ENCODE data around the gene SERPINH1.
"Not testable (repeated sequence)": the region's sequence is repeated elsewhere in the genome, so short reads cannot be mapped to it uniquely, and the experiment has no call there.

DNA sequence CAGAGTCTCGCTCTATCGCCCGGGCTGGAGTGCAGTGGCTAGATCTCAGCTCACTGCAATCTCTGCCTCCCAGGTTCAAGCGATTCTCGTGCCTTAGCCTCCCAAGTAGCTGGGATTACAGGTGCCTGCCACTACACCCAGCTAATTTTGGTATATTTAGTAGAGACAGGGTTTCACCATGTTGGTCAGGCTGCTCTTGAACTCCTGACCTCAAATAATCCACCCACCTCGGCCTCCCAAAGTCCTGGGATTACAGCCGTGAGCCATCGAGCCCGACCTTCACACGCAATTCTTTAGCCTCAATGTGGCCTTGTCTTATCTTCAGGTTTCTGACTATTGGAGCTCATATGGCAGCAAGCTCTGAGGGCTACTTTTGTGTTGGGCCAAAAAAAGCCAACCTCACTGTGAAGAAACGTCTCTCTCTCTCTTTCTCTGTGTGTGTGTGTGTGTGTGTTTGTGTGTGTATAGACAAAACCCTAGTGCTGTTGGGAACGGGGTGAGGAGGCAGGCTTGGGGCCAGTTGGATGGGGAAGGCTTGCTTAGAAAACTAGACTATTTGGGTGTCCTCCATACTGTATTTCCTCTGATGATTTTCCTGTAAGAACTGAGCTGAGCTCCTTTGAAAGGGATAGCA is 22.7 kb downstream of the SERPINH1 start:
- TF ChIP-seq, protein P1, sequence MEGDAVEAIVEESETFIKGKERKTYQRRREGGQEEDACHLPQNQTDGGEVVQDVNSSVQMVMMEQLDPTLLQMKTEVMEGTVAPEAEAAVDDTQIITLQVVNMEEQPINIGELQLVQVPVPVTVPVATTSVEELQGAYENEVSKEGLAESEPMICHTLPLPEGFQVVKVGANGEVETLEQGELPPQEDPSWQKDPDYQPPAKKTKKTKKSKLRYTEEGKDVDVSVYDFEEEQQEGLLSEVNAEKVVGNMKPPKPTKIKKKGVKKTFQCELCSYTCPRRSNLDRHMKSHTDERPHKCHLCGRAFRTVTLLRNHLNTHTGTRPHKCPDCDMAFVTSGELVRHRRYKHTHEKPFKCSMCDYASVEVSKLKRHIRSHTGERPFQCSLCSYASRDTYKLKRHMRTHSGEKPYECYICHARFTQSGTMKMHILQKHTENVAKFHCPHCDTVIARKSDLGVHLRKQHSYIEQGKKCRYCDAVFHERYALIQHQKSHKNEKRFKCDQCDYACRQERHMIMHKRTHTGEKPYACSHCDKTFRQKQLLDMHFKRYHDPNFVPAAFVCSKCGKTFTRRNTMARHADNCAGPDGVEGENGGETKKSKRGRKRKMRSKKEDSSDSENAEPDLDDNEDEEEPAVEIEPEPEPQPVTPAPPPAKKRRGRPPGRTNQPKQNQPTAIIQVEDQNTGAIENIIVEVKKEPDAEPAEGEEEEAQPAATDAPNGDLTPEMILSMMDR (conservative IDR thresholded peaks at IDR 0.05 in 1 of 2, IDR thresholded peaks at IDR 0.05 in 1 of 2; ENCODE audit: extremely low read depth in 1 of 2, insufficient read depth in 1 of 2, low read depth in 1 of 2, low read length in 2 of 2) = not testable (repeated sequence)
- not testable (repeated sequence) for TF ChIP-seq EZH2 (IDR thresholded peaks at IDR 0.05; ENCODE audit: borderline replicate concordance, low read length)

Data from mammary epithelial cell (primary cell).